PC-3 (cell line): Measurements from ENCODE around the gene PABPN1L.

Experiments used
- EZH2 ChIP-seq: fragments of 300-600 bp; sonication (generic); IDR thresholded peaks from one replicate; pipeline ENCODE4 v1.6.1; 2017; ENCODE audit warnings: antibody characterized with exemption, mild to moderate bottlenecking, low read length; ENCODE audit not compliant: unreplicated experiment
- TF ChIP-seq, protein P1 (sequence below): fragments of 300-600 bp; sonication (generic); conservative IDR thresholded peaks from 2 replicates; pipeline ENCODE4 v1.5.1; 2017; ENCODE audit warnings: antibody characterized with exemption, low read depth, mild to moderate bottlenecking, low read length

DNA sequence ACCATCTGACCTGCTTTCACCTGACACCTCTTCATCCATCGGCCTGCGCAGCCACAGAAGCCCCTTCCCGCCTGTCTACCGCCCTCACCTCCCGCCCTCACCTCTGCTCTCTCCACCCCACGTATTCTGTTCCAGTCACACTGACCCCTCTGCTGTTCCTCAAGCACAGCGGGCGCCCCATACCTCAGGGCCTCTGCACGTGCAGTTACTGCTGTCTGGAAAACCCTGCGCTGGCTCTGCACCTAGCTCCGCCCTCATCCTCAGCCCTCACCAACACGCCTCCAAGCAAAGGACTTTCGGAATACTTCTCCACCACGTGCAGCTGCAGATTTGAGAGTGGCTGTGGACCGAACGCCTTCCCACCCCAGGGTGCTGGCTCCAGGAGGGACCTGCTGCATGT, 24.6 kb upstream of the PABPN1L start:
- TF ChIP-seq, protein P1, sequence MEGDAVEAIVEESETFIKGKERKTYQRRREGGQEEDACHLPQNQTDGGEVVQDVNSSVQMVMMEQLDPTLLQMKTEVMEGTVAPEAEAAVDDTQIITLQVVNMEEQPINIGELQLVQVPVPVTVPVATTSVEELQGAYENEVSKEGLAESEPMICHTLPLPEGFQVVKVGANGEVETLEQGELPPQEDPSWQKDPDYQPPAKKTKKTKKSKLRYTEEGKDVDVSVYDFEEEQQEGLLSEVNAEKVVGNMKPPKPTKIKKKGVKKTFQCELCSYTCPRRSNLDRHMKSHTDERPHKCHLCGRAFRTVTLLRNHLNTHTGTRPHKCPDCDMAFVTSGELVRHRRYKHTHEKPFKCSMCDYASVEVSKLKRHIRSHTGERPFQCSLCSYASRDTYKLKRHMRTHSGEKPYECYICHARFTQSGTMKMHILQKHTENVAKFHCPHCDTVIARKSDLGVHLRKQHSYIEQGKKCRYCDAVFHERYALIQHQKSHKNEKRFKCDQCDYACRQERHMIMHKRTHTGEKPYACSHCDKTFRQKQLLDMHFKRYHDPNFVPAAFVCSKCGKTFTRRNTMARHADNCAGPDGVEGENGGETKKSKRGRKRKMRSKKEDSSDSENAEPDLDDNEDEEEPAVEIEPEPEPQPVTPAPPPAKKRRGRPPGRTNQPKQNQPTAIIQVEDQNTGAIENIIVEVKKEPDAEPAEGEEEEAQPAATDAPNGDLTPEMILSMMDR: no peak
- TF ChIP-seq EZH2: no peak
